GM13977 (cell line): ENCODE measurements around the gene DMD.

Source experiments
- DNase-seq: peaks from one replicate; pipeline ENCODE4 v3.0.0; 2012; ENCODE audit warnings: low spot score
- in situ Hi-C: fragments of 300-500 bp; cut with MboI; formaldehyde crosslinking; loops from one replicate; pipeline ENCODE4 v1.12.0; 2022; ENCODE audit warnings: low sequenced_read_pairs, low pct_unique_long_range_greater_than_20kb, mixed read lengths, inconsistent platforms; ENCODE audit not compliant: unreplicated experiment
- TF ChIP-seq, protein P1 (sequence below): IDR thresholded peaks from 2 replicates; pipeline ENCODE4 v1.5.1; 2012; ENCODE audit warnings: mild to moderate bottlenecking, control low read depth; ENCODE audit not compliant: insufficient read depth; ENCODE audit errors: extremely low read depth, missing control alignments

The DMD gene

DNA sequence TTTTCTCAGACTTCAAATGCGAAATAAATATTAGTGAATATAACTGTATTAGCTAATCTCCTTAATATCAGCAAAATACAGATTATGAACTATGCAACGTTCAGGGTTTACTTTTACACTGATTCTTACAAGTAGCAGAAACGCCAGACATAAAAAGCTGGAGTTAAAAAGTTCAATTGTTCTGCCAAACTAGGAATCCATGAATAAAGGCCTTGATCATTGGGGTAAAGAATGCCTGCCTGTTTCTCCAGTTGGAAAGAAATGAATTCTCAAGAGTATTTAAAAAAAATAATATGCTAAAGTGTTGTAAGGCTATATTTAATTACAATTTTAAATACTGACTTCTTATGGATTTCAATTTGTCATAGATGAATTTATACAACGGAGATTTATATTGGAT lies 612.2 kb downstream of the DMD start:
- TF ChIP-seq, protein P1, sequence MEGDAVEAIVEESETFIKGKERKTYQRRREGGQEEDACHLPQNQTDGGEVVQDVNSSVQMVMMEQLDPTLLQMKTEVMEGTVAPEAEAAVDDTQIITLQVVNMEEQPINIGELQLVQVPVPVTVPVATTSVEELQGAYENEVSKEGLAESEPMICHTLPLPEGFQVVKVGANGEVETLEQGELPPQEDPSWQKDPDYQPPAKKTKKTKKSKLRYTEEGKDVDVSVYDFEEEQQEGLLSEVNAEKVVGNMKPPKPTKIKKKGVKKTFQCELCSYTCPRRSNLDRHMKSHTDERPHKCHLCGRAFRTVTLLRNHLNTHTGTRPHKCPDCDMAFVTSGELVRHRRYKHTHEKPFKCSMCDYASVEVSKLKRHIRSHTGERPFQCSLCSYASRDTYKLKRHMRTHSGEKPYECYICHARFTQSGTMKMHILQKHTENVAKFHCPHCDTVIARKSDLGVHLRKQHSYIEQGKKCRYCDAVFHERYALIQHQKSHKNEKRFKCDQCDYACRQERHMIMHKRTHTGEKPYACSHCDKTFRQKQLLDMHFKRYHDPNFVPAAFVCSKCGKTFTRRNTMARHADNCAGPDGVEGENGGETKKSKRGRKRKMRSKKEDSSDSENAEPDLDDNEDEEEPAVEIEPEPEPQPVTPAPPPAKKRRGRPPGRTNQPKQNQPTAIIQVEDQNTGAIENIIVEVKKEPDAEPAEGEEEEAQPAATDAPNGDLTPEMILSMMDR, result no peak
- in situ Hi-C loops, result no loop called here

DNA sequence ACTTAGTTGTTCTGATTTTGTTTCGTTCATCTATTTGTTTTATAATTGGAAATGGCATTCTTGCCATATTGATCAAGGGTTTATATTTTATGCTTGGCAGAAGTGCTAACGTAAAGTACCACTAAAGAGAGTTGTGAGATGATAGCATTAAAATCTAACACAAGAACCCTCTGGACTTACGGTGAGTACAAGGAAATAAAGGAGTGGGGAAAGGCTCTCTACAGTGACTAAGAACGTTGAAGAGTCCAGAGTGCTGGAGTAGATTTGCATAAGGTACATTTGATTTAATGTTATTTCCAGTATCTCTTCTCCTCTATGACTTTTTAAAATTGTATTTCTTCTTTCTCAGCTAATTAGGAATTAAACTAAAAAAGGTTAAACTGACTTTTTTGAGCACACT lies 612.6 kb downstream of the DMD start:
- in situ Hi-C loops, result no loop called here
- no peak for DNase-seq
- TF ChIP-seq, protein P1, result no peak

More for the DNA sequence above, 612.2 kb downstream of the DMD start:
- DNase-seq, result no peak

DNA sequence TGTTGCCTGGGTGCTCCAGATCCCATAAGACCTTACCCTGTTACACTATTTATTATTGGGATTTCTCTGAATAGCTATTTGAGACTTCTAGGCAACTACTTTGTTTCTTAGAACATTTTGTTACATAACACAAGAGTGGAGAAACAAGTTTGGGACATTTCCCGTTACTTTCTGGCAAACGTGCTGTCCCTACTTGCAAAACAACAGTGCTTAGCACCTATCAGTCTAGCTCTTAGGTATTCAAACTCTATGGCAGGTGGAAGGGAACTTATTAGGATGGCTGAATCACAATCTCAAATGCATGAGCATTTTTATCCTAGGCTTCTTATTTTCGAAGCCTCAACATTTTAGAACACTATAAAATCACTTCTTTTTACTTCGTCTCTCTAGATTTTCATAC lies 613.6 kb downstream of the DMD start:
- no peak for DNase-seq
- in situ Hi-C loops, result no loop called here
- TF ChIP-seq, protein P1, result no peak

DNA sequence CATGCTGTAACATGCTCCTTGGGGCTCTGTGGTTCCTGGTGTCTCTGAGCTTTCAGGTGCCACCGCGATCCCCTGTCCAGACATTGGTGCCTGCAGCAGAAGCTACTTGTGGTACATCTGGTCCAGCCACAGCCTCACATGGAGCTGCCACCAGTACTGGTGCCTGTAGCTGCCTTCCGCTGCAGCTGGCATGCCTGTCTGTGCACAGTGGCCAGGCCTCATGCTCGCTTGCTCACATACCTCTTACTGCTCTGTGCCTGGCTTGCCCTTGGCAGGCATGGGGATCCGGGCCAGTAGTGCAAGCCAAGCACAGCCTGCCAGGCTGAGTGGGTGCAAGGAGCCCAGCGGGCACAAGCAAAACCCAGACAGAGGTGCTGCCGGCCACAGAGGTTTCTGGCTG lies 618.6 kb downstream of the DMD start:
- in situ Hi-C loops, result no loop called here
- DNase-seq, result no peak
- TF ChIP-seq, protein P1, result no peak

DNA sequence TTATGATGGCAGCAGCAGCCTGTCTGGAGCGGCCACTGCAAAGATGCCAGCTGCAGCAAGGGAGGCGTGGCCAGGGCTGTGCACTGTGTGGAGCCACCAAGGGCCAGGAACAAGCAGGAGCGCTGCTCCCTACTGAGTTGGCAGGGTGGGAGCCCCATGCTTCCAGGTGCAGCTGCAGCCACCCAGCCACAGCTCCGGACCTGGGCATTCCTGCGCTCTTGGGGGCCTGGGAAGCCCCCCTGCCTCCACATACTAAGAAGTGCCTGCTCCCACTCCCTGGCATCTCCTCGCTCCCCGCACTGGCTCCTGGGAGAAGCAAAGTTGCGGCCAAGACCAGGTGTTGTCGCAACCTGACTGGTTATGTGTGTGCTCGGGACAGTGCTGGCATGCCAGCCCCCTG lies 619.8 kb downstream of the DMD start:
- in situ Hi-C loops, result no loop called here
- DNase-seq, result no peak
- TF ChIP-seq, protein P1, result no peak

DNA sequence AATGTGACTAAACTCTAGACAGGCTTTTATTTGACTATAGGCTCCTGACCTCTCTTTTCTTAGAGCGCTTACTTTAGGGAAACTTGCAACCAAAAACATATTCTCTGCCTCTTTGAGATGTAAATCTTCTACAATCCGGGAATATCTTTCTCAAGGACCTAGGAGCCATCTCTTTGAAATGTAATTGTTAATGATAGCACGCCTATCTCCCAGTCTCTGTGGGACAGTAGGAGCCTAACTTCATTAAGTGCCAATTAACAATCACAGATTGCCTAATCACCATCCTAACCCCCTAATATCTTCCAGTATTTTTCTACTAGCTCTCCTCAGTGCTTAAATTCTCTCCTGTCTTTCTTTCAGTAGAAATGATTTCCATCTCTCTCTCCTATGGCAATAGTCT lies 628.6 kb downstream of the DMD start:
- TF ChIP-seq, protein P1, result no peak
- no peak for DNase-seq
- in situ Hi-C loops, result no loop called here

DNA sequence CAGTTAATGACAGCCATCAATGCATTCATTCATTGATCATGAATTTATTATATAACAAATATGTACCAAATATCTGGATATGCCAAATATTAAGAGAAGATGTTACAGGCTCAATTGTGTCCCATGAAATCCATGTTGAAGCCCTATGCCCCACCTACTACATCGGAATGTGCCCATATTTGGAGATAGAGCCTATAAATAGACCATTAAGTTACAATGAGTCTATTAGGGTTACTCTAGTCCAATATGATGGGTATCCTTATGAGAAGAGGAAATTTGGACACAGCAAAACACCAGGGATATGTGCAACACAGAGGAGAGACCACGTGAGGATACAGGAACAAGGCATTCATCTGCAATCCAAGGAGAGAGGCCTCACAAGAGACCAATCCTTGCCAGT lies 634.5 kb downstream of the DMD start:
- in situ Hi-C loops, result no loop called here
- TF ChIP-seq, protein P1, result no peak
- no peak for DNase-seq
